ENCODE results near the gene TEPSIN. TPM values are rescaled to one million over a fixed set of nuclear protein-coding genes. Genes with fewer than 3 reads are reported as not detected.

Gene TEPSIN
- total RNA-seq, 1 donor from 2014 or later: 117 TPM

- H3K9me3 ChIP-seq: no peaks in the 10 kb centered on the region
- H3K4me1 ChIP-seq: no peaks in the 10 kb centered on the region
- TF ChIP-seq CTCF (IDR thresholded peaks at IDR 0.05): no peak
- H3K27ac ChIP-seq: no peak overlapping the region
- H3K4me3 ChIP-seq: no peak overlapping the region
- no peaks in the 10 kb centered on the region for H3K27me3 ChIP-seq
- no peaks in the 10 kb centered on the region for H3K36me3 ChIP-seq
- intact Hi-C loops (cut with DNase I): no loop called here
- no peak for DNase-seq (ENCODE audit: low spot score in 2 of 2)
Measured at GRCh38 chr17:81179220-81179619, 59.6 kb downstream of the TEPSIN start.

Other genes with a start within 250 kb of the TEPSIN start
- 32.1 TPM for gene CHMP6, start 247.2 kb downstream of the TEPSIN start, total RNA-seq
- gene BAIAP2, start 203.9 kb downstream of the TEPSIN start, total RNA-seq: 14.4 TPM
- gene PVALEF, start 73.5 kb downstream of the TEPSIN start, total RNA-seq: not detected
- 20.6 TPM for gene AATK, start 72.8 kb downstream of the TEPSIN start, total RNA-seq
- 6.7 TPM for gene CEP131, start 16.1 kb downstream of the TEPSIN start, total RNA-seq
- 6.5 TPM for gene NDUFAF8, start 263 bp upstream of the TEPSIN start, total RNA-seq
- gene SLC38A10, start 56.3 kb upstream of the TEPSIN start, total RNA-seq: 261 TPM
- 29.1 TPM for gene BAHCC1, start 156.4 kb upstream of the TEPSIN start, total RNA-seq